NT2/D1 (cell line): ENCODE measurements around the gene DNMT1.

ENCODE experiments used
- YY1 ChIP-seq: IDR thresholded peaks from 2 replicates; pipeline ENCODE4 v1.6.1; 2011; ENCODE audit not compliant: insufficient read length, insufficient read depth
- ZNF274 ChIP-seq: IDR thresholded peaks from 2 replicates; pipeline ENCODE4 v1.6.1; 2011; ENCODE audit warnings: mild to moderate bottlenecking, low read depth, low read length

DNA sequence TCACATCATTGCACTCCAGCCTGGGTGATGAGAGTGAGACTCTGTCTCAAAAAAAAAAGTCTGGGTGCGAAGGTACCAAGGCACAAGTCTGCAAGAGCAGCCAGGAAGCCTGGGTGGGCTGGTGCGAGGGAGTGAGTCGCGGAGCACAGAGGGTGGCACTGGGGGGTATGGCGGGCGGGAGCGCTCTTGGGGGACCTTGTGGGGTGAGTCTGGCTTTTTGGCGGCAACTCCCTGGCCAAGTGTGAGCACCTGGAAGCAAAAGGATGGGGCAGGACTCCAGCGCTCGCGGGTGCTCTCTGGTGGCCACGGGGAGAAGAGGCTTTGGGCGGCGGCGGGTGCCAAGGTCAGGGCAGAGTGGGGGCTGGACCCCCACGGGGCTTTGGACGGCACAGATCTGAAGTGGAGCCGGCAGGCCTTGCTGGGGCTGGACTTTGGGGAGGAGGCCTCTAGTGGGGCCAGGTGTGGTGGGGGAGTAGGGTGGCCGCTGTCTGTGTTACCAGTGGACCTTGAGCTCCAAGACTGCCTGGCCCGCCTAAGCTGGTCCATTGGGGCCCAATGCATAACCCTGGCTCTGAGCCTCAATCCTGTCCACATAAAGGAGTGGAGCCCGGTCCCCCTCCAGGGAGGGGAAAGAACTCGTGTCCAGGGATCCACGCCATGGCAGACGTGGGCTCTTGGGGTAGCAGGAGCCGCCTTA is 81.7 kb downstream of the DNMT1 start:
- no peak for TF ChIP-seq YY1
- TF ChIP-seq ZNF274 = no peak
